Smooth muscle cell (in vitro differentiated cells): ENCODE results near the gene ZC3H12A. TPM values are rescaled to one million over a fixed set of nuclear protein-coding genes. Genes with fewer than 3 reads are reported as not detected.

Source experiments
- DNase-seq: peaks from one replicate; lab custom pipeline; 2025; ENCODE audit not compliant: unreplicated experiment; lab: John Stamatoyannopoulos, UW
- H2AFZ ChIP-seq: fragments of 200-600 bp; sonication (generic); 2 replicates; pipeline ENCODE4 v1.6.0; 2016; ENCODE audit warnings: antibody characterized with exemption, low read depth, mild to moderate bottlenecking
- H3F3A ChIP-seq: fragments of 200-600 bp; sonication (generic); 2 replicates; pipeline ENCODE4 v1.6.0; 2017; ENCODE audit warnings: antibody characterized with exemption, low read depth
- H3K27ac ChIP-seq: fragments of 200-600 bp; sonication (generic); 2 replicates; pipeline ENCODE4 v1.5.1; 2016; ENCODE audit warnings: low read depth, mild to moderate bottlenecking
- H3K27me3 ChIP-seq: fragments of 200-600 bp; sonication (generic); 2 replicates; pipeline ENCODE4 v1.6.1; 2016; ENCODE audit warnings: low read depth, mild to moderate bottlenecking
- H3K36me3 ChIP-seq: fragments of 200-600 bp; sonication (generic); 2 replicates; pipeline ENCODE4 v1.5.1; 2016; ENCODE audit warnings: low read depth
- H3K4me1 ChIP-seq: fragments of 200-600 bp; sonication (generic); 2 replicates; pipeline ENCODE4 v1.5.1; 2016; ENCODE audit warnings: low read depth
- H3K4me2 ChIP-seq: fragments of 200-600 bp; sonication (generic); 2 replicates; pipeline ENCODE4 v1.6.0; 2016; ENCODE audit warnings: mild to moderate bottlenecking
- H3K4me3 ChIP-seq: fragments of 200-600 bp; sonication (generic); 2 replicates; pipeline ENCODE4 v1.5.1; 2016; ENCODE audit warnings: mild to moderate bottlenecking
- H3K79me2 ChIP-seq: fragments of 200-600 bp; sonication (generic); 2 replicates; pipeline ENCODE4 v1.6.0; 2016; ENCODE audit warnings: low read depth, mild to moderate bottlenecking
- H3K9ac ChIP-seq: fragments of 200-600 bp; sonication (generic); 2 replicates; pipeline ENCODE4 v1.6.0; 2016; ENCODE audit warnings: low read depth
- H3K9me3 ChIP-seq: fragments of 200-600 bp; sonication (generic); replicated peaks from 2 replicates; pipeline ENCODE4 v1.5.1; 2016; ENCODE audit warnings: low read depth
- H4K20me1 ChIP-seq: fragments of 200-600 bp; sonication (generic); 2 replicates; pipeline ENCODE4 v1.6.0; 2016; ENCODE audit warnings: low read depth
- CTCF ChIP-seq: fragments of 200-600 bp; sonication (generic); IDR thresholded peaks from 2 replicates; pipeline ENCODE4 v1.5.1; 2017; ENCODE audit warnings: borderline replicate concordance, mild to moderate bottlenecking, antibody characterized with exemption; ENCODE audit not compliant: insufficient read depth, poor library complexity, severe bottlenecking
- WGBS: methylation state at CpG from one replicate; pipeline ENCODE4 v1.1.7; 2016; ENCODE audit warnings: low lambda C conversion rate; 5-methylcytosine and 5-hydroxymethylcytosine counted together
- polyA plus RNA-seq: library from polyadenylated mRNA; unstranded; fragments of >200 nt; fragmentation: Nextera tagmentation; extraction: Ambion mirVana; gene quantifications from 2 replicates; pipeline ENCODE4 v1.2.1, GENCODE V29; 2016
- total RNA-seq: library from RNA; depleted of rRNA; stranded (reverse); fragments of >200 nt; gene quantifications from 2 replicates; pipeline ENCODE4 v1.2.3, GENCODE V29; 2014

Gene ZC3H12A
- total and polyA plus RNA-seq, 2 experiments from 2014 or later: 13.2 to 29.6 TPM

- no peaks in the 10 kb centered on the region for H3K36me3 ChIP-seq
- peaks cover 25% of the 10 kb centered on the region for H3K79me2 ChIP-seq
- peak overlapping the region; percentile 68 for H3K9ac ChIP-seq
- peak overlapping the region; percentile 23 for H2AFZ ChIP-seq
- TF ChIP-seq CTCF: no peak
- peak overlapping the region; percentile 90 for H3K4me2 ChIP-seq
- H3F3A ChIP-seq: peaks cover 22% of the 10 kb centered on the region
- WGBS: 10% methylated on average over 13 of the region's 13 CpGs
- H4K20me1 ChIP-seq: peaks cover 16% of the 10 kb centered on the region
- peak; percentile 59 for DNase-seq
- H3K4me1 ChIP-seq: peaks cover 21% of the 10 kb centered on the region
- peak overlapping the region; percentile 19 for H3K4me3 ChIP-seq
- H3K27me3 ChIP-seq: no peaks in the 10 kb centered on the region
- H3K27ac ChIP-seq: peak overlapping the region; percentile 94
- H3K9me3 ChIP-seq: no peaks in the 10 kb centered on the region
These were observed 2.8 kb upstream of the ZC3H12A start for GRCh38 chr1:37471345-37472231.

DNA sequence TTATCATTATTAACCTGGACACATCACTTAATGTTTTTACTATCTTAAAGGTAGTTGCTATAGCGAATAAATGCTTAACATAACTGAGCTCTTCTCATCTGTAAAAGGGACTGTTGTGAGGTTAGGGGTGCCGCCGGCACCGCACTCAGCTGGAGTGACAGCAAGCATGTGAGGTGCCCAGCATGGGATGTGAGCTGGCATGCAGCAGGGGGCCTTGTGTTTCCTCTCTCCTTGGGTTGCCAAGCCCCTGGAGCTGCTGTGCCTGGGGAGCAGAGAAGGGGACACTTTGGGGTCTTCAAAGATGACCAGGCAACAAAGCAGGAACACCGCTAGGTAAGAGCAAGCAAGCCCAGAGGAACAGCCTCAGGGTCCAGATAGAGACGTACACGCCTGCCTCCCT, 2.1 kb upstream of the ZC3H12A start:
- 77% methylated on average over 7 of the region's 7 CpGs for WGBS
- no peak overlapping the region for H3K4me3 ChIP-seq
- TF ChIP-seq CTCF: no peak
- H3K27ac ChIP-seq: peak overlapping the region; percentile 94
- no peaks in the 10 kb centered on the region for H3K27me3 ChIP-seq
- H3K4me2 ChIP-seq: peak overlapping the region; percentile 90
- H3K4me1 ChIP-seq: peaks cover 26% of the 10 kb centered on the region
- peaks cover 32% of the 10 kb centered on the region for H3K79me2 ChIP-seq
- DNase-seq: no peak
- no peak overlapping the region for H2AFZ ChIP-seq
- no peaks in the 10 kb centered on the region for H3K36me3 ChIP-seq
- H3K9ac ChIP-seq: peak overlapping the region; percentile 68
- no peaks in the 10 kb centered on the region for H3K9me3 ChIP-seq
- H4K20me1 ChIP-seq: peaks cover 23% of the 10 kb centered on the region
- peaks cover 22% of the 10 kb centered on the region for H3F3A ChIP-seq

- Histone ChIP-seq H3K4me2 (peak overlapping the region; percentile 90), H4K20me1 (peaks cover 30% of the 10 kb centered on the region), H3K4me3 (peak overlapping the region; percentile 69), H2AFZ (no peak overlapping the region), H3K79me2 (peaks cover 39% of the 10 kb centered on the region), H3K27me3 (no peaks in the 10 kb centered on the region), H3K4me1 (peaks cover 33% of the 10 kb centered on the region), H3K9ac (peak overlapping the region; percentile 68), H3K27ac (peak overlapping the region; percentile 94), H3K36me3 (no peaks in the 10 kb centered on the region), H3F3A (peaks cover 22% of the 10 kb centered on the region), H3K9me3 (no peaks in the 10 kb centered on the region)
- 100% methylated on average over 1 of the region's 1 CpG for WGBS
- no peak for DNase-seq
- no peak for TF ChIP-seq CTCF
These were observed 1.4 kb upstream of the ZC3H12A start for GRCh38 chr1:37472994-37473393.
